Stomach (tissue), 4 donors: ENCODE measurements around the gene PTPRD.

ENCODE experiments used
- CTCF ChIP-seq, 7 experiments: fragments of 450-650 bp in 4 of 7; fragments of 200-600 bp in 3 of 7; sonication (generic) in 3 of 7; IDR thresholded peaks; one replicate each; pipeline ENCODE4 v1.5.1; 2016 to 2019; ENCODE audit warnings: antibody characterized with exemption in 7 of 7, control low read depth in 2 of 7, mild to moderate bottlenecking in 1 of 7
- POLR2A ChIP-seq, 4 donors: fragments of 450-650 bp; IDR thresholded peaks; one replicate each; pipeline ENCODE4 v1.6.1; 2016; ENCODE audit warnings: antibody characterized with exemption in 4 of 4, control low read depth in 2 of 4, mild to moderate bottlenecking in 1 of 4, moderate library complexity in 1 of 4

GRCh38 chr9:10095208-10095607, 517.6 kb downstream of the PTPRD start:
- no peak for TF ChIP-seq CTCF (IDR thresholded peaks at IDR 0.05)
- no peak for TF ChIP-seq POLR2A (IDR thresholded peaks at IDR 0.05)
